HCT116 (cell line): ENCODE results near the gene RBM33. TPM values are rescaled to one million over a fixed set of nuclear protein-coding genes. Genes with fewer than 3 reads are reported as not detected.

Experiments used
- ATAC-seq: fragments of 200-7000 bp; cut with Tn5 transposase; 2 replicates; pipeline ENCODE4 v1.9.1; 2020; ENCODE audit warnings: mild to moderate bottlenecking, moderate library complexity
- BruUV-seq: library from RNA; stranded (reverse); fragments of 400-500 nt; replicated peaks from 2 replicates; lab custom pipeline; 2021; lab: Mats Ljungman, UMichigan
- CTCF ChIA-PET: fragments of 300-600 bp; sonication (Branson Sonifier 250); formaldehyde crosslinking; loops from one replicate; lab custom pipeline; 2021; ENCODE audit warnings: antibody characterized with exemption; lab: Charles Lee
- POLR2A ChIA-PET: fragments of 300-600, 350-600 bp; sonication (Branson Sonifier 250); formaldehyde crosslinking; loops from one replicate; lab custom pipeline; 2021; ENCODE audit warnings: antibody characterized with exemption; lab: Charles Lee
- RAD21 ChIA-PET, 2 experiments: fragments of 300-600 bp; sonication (Branson Sonifier 250); formaldehyde crosslinking; loops; one replicate each; lab custom pipeline; 2023; ENCODE audit warnings: low total read pairs in 2 of 2; ENCODE audit not compliant: uncharacterized antibody in 2 of 2, unreplicated experiment in 2 of 2, low non-redundant PET in 1 of 2; lab: Charles Lee
- DNase-seq: peaks from one replicate; pipeline ENCODE4 v3.0.0-alpha.2; 2010; ENCODE audit warnings: low read depth, low spot score
- H2AFZ ChIP-seq: fragments of 200-600 bp; shearing (Covaris generic), sonication (generic); 2 replicates; pipeline ENCODE4 v1.6.1; 2017; ENCODE audit warnings: low read depth, mixed run types, mixed read lengths, antibody characterized with exemption, low read length; ENCODE audit not compliant: poor library complexity, severe bottlenecking
- H3K27ac ChIP-seq: 2 replicates; pipeline ENCODE4 v1.5.1; 2012; ENCODE audit warnings: low read depth, low read length
- H3K27me3 ChIP-seq: fragments of 200-600 bp; sonication (generic); 2 replicates; pipeline ENCODE4 v1.6.1; 2016; ENCODE audit warnings: mixed run types, low read length, mixed read lengths; ENCODE audit not compliant: insufficient read depth
- H3K36me3 ChIP-seq, 2 experiments: fragments of 200-500 bp in 1 of 2; fragments of 200-600 bp in 1 of 2; sonication (Bioruptor generic) in 1 of 2; sonication (generic) in 1 of 2; 2 replicates each; pipeline versions ENCODE4 v1.5.1 to v1.6.1; 2014 to 2016; ENCODE audit warnings: low read length in 2 of 2, inconsistent platforms in 1 of 2, mixed read lengths in 1 of 2, mixed run types in 1 of 2; ENCODE audit not compliant: insufficient read depth in 2 of 2, control insufficient read depth in 1 of 2
- H3K4me1 ChIP-seq, 2 experiments: fragments of 200-600 bp in 1 of 2; sonication (generic) in 1 of 2; 2 replicates each; pipeline versions ENCODE4 v1.5.1 to v1.6.1; 2012 to 2017; ENCODE audit warnings: low read length in 2 of 2, inconsistent platforms in 1 of 2, mild to moderate bottlenecking in 1 of 2, mixed read lengths in 1 of 2, mixed run types in 1 of 2, moderate library complexity in 1 of 2; ENCODE audit not compliant: insufficient read depth in 2 of 2, control insufficient read depth in 1 of 2
- H3K4me2 ChIP-seq: fragments of 200-600 bp; sonication (generic); 2 replicates; pipeline ENCODE4 v1.6.1; 2017; ENCODE audit warnings: mixed run types, low read length, mixed read lengths
- H3K4me3 ChIP-seq, 2 experiments: fragments of 200-600 bp in 1 of 2; sonication (generic) in 1 of 2; replicated peaks in 1 of 2; 2 replicates each; pipeline ENCODE4 v1.5.1; 2011 to 2016; ENCODE audit warnings: low read length in 2 of 2, control low read depth in 1 of 2, low read depth in 1 of 2, mild to moderate bottlenecking in 1 of 2, mixed read lengths in 1 of 2, mixed run types in 1 of 2
- H3K79me2 ChIP-seq: fragments of 200-600 bp; sonication (generic); 2 replicates; pipeline ENCODE4 v1.6.1; 2017; ENCODE audit warnings: mild to moderate bottlenecking, mixed run types, low read length, moderate library complexity, mixed read lengths; ENCODE audit not compliant: insufficient read depth
- H3K9ac ChIP-seq: fragments of 200-600 bp; sonication (generic); 2 replicates; pipeline ENCODE4 v1.6.1; 2016; ENCODE audit warnings: low read length, mixed read lengths
- H3K9me2 ChIP-seq: fragments of 200-600 bp; sonication (generic), shearing (Covaris generic); 2 replicates; pipeline ENCODE4 v1.6.1; 2017; ENCODE audit warnings: mixed run types, mild to moderate bottlenecking, moderate library complexity; ENCODE audit not compliant: insufficient read depth
- H3K9me3 ChIP-seq, 2 experiments: fragments of 200-500 bp in 1 of 2; fragments of 200-600 bp in 1 of 2; sonication (Bioruptor generic) in 1 of 2; sonication (generic) in 1 of 2; 2 replicates each; pipeline ENCODE4 v1.6.1; 2014 to 2017; ENCODE audit warnings: low read length in 2 of 2, mixed read lengths in 2 of 2, inconsistent platforms in 1 of 2, low read depth in 1 of 2, mild to moderate bottlenecking in 1 of 2, mixed run types in 1 of 2, moderate library complexity in 1 of 2; ENCODE audit not compliant: control insufficient read depth in 1 of 2, insufficient read depth in 1 of 2
- H4K20me1 ChIP-seq: fragments of 200-600 bp; sonication (generic), shearing (Covaris generic); 2 replicates; pipeline ENCODE4 v1.6.1; 2017; ENCODE audit warnings: mixed run types, mild to moderate bottlenecking, moderate library complexity; ENCODE audit not compliant: insufficient read depth
- ATF3 ChIP-seq: IDR thresholded peaks from 2 replicates; pipeline ENCODE4 v1.6.1; 2012
- CEBPB ChIP-seq: IDR thresholded peaks from 2 replicates; pipeline ENCODE4 v1.6.1; 2012; ENCODE audit warnings: low read depth
- CTCF ChIP-seq, 3 experiments: fragments of 200-600 bp in 1 of 3; sonication (generic) in 1 of 3; IDR thresholded peaks in 2 of 3; conservative IDR thresholded peaks in 1 of 3; 2 replicates each; pipeline ENCODE4 v1.5.1; 2012 to 2017; ENCODE audit warnings: low read depth in 2 of 3, low read length in 2 of 3, antibody characterized with exemption in 1 of 3, borderline replicate concordance in 1 of 3, control low read depth in 1 of 3, mild to moderate bottlenecking in 1 of 3, mixed read lengths in 1 of 3, mixed run types in 1 of 3, moderate library complexity in 1 of 3; ENCODE audit not compliant: insufficient read depth in 1 of 3
- EGR1 ChIP-seq: IDR thresholded peaks from 2 replicates; pipeline ENCODE4 v1.6.1; 2012; ENCODE audit warnings: low read depth
- EZH2 ChIP-seq: fragments of 200-600 bp; sonication (generic); IDR thresholded peaks from 2 replicates; pipeline ENCODE4 v1.6.1; 2017; ENCODE audit warnings: antibody characterized with exemption, mixed run types
- EZH2phosphoT487 ChIP-seq: fragments of 200-600 bp; IDR thresholded peaks from 2 replicates; pipeline ENCODE4 v1.6.1; 2018; ENCODE audit warnings: antibody characterized with exemption, borderline replicate concordance
- FOSL1 ChIP-seq: IDR thresholded peaks from 2 replicates; pipeline ENCODE4 v1.6.1; 2012; ENCODE audit warnings: low read depth
- JUND ChIP-seq: IDR thresholded peaks from 2 replicates; pipeline ENCODE4 v1.6.1; 2012
- MAX ChIP-seq: IDR thresholded peaks from 2 replicates; pipeline ENCODE4 v1.6.1; 2012
- POLR2A ChIP-seq: IDR thresholded peaks from 2 replicates; pipeline ENCODE4 v1.7.0; 2011; ENCODE audit warnings: borderline replicate concordance; ENCODE audit not compliant: insufficient read depth, insufficient read length; ENCODE audit errors: extremely low read depth
- POLR2AphosphoS5 ChIP-seq: IDR thresholded peaks from 2 replicates; pipeline ENCODE4 v1.6.1; 2011; ENCODE audit warnings: mild to moderate bottlenecking, low read depth, low read length, moderate library complexity
- RAD21 ChIP-seq: IDR thresholded peaks from 2 replicates; pipeline ENCODE4 v1.6.1; 2012; ENCODE audit warnings: low read depth, mild to moderate bottlenecking
- REST ChIP-seq: IDR thresholded peaks from 2 replicates; pipeline ENCODE4 v1.6.1; 2012; ENCODE audit warnings: low read depth
- SIN3A ChIP-seq: IDR thresholded peaks from 2 replicates; pipeline ENCODE4 v1.6.1; 2012; ENCODE audit warnings: low read depth
- SRF ChIP-seq: IDR thresholded peaks from 2 replicates; pipeline ENCODE4 v1.6.1; 2012; ENCODE audit warnings: low read depth
- TCF7L2 ChIP-seq: IDR thresholded peaks from 2 replicates; pipeline ENCODE4 v1.7.0; 2011; ENCODE audit warnings: borderline replicate concordance, inconsistent platforms; ENCODE audit not compliant: insufficient read depth, insufficient read length; ENCODE audit errors: extremely low read depth
- YY1 ChIP-seq: IDR thresholded peaks from 2 replicates; pipeline ENCODE4 v1.6.1; 2011; ENCODE audit warnings: low read length, low read depth, moderate library complexity, mild to moderate bottlenecking; ENCODE audit not compliant: insufficient replicate concordance; ENCODE audit errors: extremely low read depth
- ZBTB33 ChIP-seq: IDR thresholded peaks from 2 replicates; pipeline ENCODE4 v1.6.1; 2011; ENCODE audit warnings: mild to moderate bottlenecking, low read length, moderate library complexity; ENCODE audit not compliant: insufficient replicate concordance; ENCODE audit errors: extremely low read depth
- ZFX ChIP-seq: fragments of 450-650 bp; IDR thresholded peaks from 2 replicates; pipeline ENCODE4 v1.6.1; 2017
- intact Hi-C: fragments of 100-400 bp; cut with micrococcal nuclease; formaldehyde crosslinking; loops from 2 replicates; pipeline ENCODE4 v1.10.0; 2022
- total RNA-seq: library from RNA; stranded (reverse); gene quantifications from one replicate; pipeline ENCODE4 v1.2.1, GENCODE V29; 2021; ENCODE audit not compliant: unreplicated experiment

The RBM33 gene
- total RNA-seq, 1 experiment from 2014 or later, result 64.3 TPM

GRCh38 chr7:155731380-155731779 lies 86.9 kb downstream of the RBM33 start:
- ChIA-PET POLR2A (no interaction called here), CTCF (interaction anchor here (1.5 kb wide), 1 partner anchor 133 kb away, joined by 5 read pairs; no protein-coding TSS in a partner anchor), RAD21 (no interaction called here)
- Histone ChIP-seq H3K4me1 (no peaks in the 10 kb centered on the region), H3K9me3 (no peaks in the 10 kb centered on the region), H2AFZ (no peak overlapping the region), H3K79me2 (peaks cover 41% of the 10 kb centered on the region; the same call in 1 of the 2 replicates), H3K27me3 (no peaks in the 10 kb centered on the region), H3K36me3 (no peaks in the 10 kb centered on the region; a peak in 1 of 4 replicates), H3K4me2 (no peak overlapping the region), H3K9ac (no peak overlapping the region), H3K27ac (no peak overlapping the region), H4K20me1 (no peaks in the 10 kb centered on the region), H3K9me2 (no peaks in the 10 kb centered on the region), H3K4me3 (no peak overlapping the region)
- BruUV-seq, result no TSS peak
- ATAC-seq (no peak), DNase-seq (no peak)
- intact Hi-C loops, result no loop called here
- TF ChIP-seq JUND (no peak; the same call in 1 of the 2 replicates), SRF (no peak), TCF7L2 (no peak), EZH2 (no peak), CTCF (IDR thresholded peaks at IDR 0.05 in 2 of 3, conservative IDR thresholded peaks at IDR 0.05 in 1 of 3; ENCODE audit: borderline replicate concordance in 1 of 3, insufficient read depth in 1 of 3, low read depth in 2 of 3, low read length in 2 of 3) (no peak), CEBPB (no peak), SIN3A (no peak), MAX (no peak), ATF3 (no peak), EZH2phosphoT487 (no peak), YY1 (no peak), ZFX (no peak), RAD21 (no peak), ZBTB33 (no peak), POLR2AphosphoS5 (no peak), FOSL1 (no peak), POLR2A (no peak), EGR1 (no peak), REST (no peak)
